PFSK-1 (cell line): Measurements from ENCODE around the gene NADK2.

Source experiments
- FOXP2 ChIP-seq: optimal IDR thresholded peaks from 2 replicates; pipeline ENCODE3; 2011; ENCODE audit warnings: borderline replicate concordance, control low read depth, inconsistent platforms; ENCODE audit not compliant: insufficient read depth; ENCODE audit errors: extremely low read length, extremely low read depth
- POLR2AphosphoS5 ChIP-seq: IDR thresholded peaks from 2 replicates; pipeline ENCODE4 v1.6.1; 2012; ENCODE audit warnings: low read depth, mild to moderate bottlenecking, control low read depth, low read length, moderate library complexity
- SIN3A ChIP-seq: IDR thresholded peaks from 2 replicates; pipeline ENCODE4 v1.6.1; 2012; ENCODE audit warnings: mild to moderate bottlenecking, low read length, moderate library complexity, borderline replicate concordance; ENCODE audit not compliant: insufficient read depth
- TAF1 ChIP-seq: IDR thresholded peaks from 2 replicates; pipeline ENCODE4 v1.6.1; 2012; ENCODE audit warnings: low read length, control low read depth, borderline replicate concordance; ENCODE audit not compliant: insufficient read depth
- TF ChIP-seq, protein P1 (sequence below), 2 experiments: IDR thresholded peaks; 2 replicates each; pipeline versions ENCODE4 v1.6.1 to v1.8.0; 2011 to 2012; ENCODE audit warnings: low read depth in 2 of 2, low read length in 2 of 2, control low read depth in 1 of 2, inconsistent platforms in 1 of 2, mild to moderate bottlenecking in 1 of 2, moderate library complexity in 1 of 2; ENCODE audit not compliant: insufficient read depth in 1 of 2

NADK2 gene

GRCh38 chr5:36246036-36246800, 4.5 kb upstream of the NADK2 start:
- TF ChIP-seq, protein P1, sequence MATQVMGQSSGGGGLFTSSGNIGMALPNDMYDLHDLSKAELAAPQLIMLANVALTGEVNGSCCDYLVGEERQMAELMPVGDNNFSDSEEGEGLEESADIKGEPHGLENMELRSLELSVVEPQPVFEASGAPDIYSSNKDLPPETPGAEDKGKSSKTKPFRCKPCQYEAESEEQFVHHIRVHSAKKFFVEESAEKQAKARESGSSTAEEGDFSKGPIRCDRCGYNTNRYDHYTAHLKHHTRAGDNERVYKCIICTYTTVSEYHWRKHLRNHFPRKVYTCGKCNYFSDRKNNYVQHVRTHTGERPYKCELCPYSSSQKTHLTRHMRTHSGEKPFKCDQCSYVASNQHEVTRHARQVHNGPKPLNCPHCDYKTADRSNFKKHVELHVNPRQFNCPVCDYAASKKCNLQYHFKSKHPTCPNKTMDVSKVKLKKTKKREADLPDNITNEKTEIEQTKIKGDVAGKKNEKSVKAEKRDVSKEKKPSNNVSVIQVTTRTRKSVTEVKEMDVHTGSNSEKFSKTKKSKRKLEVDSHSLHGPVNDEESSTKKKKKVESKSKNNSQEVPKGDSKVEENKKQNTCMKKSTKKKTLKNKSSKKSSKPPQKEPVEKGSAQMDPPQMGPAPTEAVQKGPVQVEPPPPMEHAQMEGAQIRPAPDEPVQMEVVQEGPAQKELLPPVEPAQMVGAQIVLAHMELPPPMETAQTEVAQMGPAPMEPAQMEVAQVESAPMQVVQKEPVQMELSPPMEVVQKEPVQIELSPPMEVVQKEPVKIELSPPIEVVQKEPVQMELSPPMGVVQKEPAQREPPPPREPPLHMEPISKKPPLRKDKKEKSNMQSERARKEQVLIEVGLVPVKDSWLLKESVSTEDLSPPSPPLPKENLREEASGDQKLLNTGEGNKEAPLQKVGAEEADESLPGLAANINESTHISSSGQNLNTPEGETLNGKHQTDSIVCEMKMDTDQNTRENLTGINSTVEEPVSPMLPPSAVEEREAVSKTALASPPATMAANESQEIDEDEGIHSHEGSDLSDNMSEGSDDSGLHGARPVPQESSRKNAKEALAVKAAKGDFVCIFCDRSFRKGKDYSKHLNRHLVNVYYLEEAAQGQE (IDR thresholded peaks at IDR 0.05; ENCODE audit: insufficient read depth in 1 of 2, low read depth in 2 of 2, low read length in 2 of 2) = no peak
- TF ChIP-seq POLR2AphosphoS5 (no peak), SIN3A (no peak), FOXP2 (no peak), TAF1 (no peak)

DNA sequence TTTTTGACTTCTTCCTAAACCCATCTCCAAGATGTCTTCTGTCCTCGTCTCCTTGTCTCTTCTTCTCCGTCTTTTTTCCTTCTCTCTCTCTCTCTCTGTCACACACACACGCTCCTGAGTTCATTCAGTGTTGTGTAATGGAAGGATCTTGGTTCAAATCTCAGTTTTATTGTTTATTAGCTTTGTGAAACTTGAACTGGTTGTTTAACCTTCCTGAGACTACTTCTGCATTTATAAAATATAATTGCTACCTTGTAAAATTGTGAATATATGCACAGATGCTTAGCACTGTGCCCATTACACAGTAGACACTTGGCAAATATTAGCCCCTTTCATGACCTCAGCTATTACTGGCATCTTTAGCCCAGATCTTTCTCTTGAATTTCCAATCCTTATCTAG, 2.4 kb upstream of the NADK2 start:
- TF ChIP-seq TAF1 (no peak), POLR2AphosphoS5 (no peak), FOXP2 (no peak), SIN3A (no peak)
- TF ChIP-seq, protein P1 (IDR thresholded peaks at IDR 0.05; ENCODE audit: insufficient read depth in 1 of 2, low read depth in 2 of 2, low read length in 2 of 2) = no peak

GRCh38 chr5:36243653-36244052, 1.9 kb upstream of the NADK2 start:
- TF ChIP-seq POLR2AphosphoS5 = no peak
- no peak for TF ChIP-seq SIN3A
- TF ChIP-seq TAF1 = no peak
- TF ChIP-seq, protein P1 (IDR thresholded peaks at IDR 0.05; ENCODE audit: insufficient read depth in 1 of 2, low read depth in 2 of 2, low read length in 2 of 2) = no peak
- TF ChIP-seq FOXP2 = no peak

- TF ChIP-seq SIN3A (no peak), TAF1 (no peak), FOXP2 (no peak), POLR2AphosphoS5 (no peak)
- TF ChIP-seq, protein P1 (IDR thresholded peaks at IDR 0.05; ENCODE audit: insufficient read depth in 1 of 2, low read depth in 2 of 2, low read length in 2 of 2) = no peak
These were observed 1.1 kb upstream of the NADK2 start for GRCh38 chr5:36242534-36243485.
